CD14-positive monocyte (primary cell): Measurements from ENCODE around the gene NR2F2. TPM values are rescaled to one million over a fixed set of nuclear protein-coding genes. Genes with fewer than 3 reads are reported as not detected.
A peak's percentile ranks its signal among the peaks of the same experiment; 100 is the strongest.

Source experiments
- DNase-seq, 3 donors: peaks; one replicate each; pipeline ENCODE4 v3.0.0-alpha.2; 2011 to 2022
- H2AFZ ChIP-seq: 2 replicates; pipeline ENCODE4 v1.6.0; 2012; ENCODE audit warnings: mild to moderate bottlenecking, low read depth, low read length, inconsistent platforms; ENCODE audit not compliant: insufficient read depth, poor library complexity, severe bottlenecking
- H3K27ac ChIP-seq, 2 donors: 1 replicate in 1 of 2; 2 replicates in 1 of 2; pipeline ENCODE4 v1.5.1; 2012 to 2013; ENCODE audit warnings: low read length in 2 of 2, control low read depth in 1 of 2, inconsistent platforms in 1 of 2, low read depth in 1 of 2, mild to moderate bottlenecking in 1 of 2
- H3K27me3 ChIP-seq, 2 donors: one replicate each; pipeline versions ENCODE4 v1.6.0 to v1.6.1; 2011 to 2013; ENCODE audit warnings: low read length in 2 of 2; ENCODE audit not compliant: control insufficient read depth in 2 of 2, insufficient read depth in 2 of 2
- H3K36me3 ChIP-seq, 2 donors: replicated peaks in 1 of 2; 1 replicate in 1 of 2; 2 replicates in 1 of 2; pipeline versions ENCODE4 v1.5.1 to v1.6.1; 2012 to 2013; ENCODE audit warnings: low read length in 2 of 2, control low read depth in 1 of 2, inconsistent platforms in 1 of 2, mild to moderate bottlenecking in 1 of 2; ENCODE audit not compliant: insufficient read depth in 2 of 2, control insufficient read depth in 1 of 2
- H3K4me1 ChIP-seq, 2 donors: 1 replicate in 1 of 2; 2 replicates in 1 of 2; pipeline versions ENCODE4 v1.5.1 to v1.6.1; 2012 to 2013; ENCODE audit warnings: low read length in 2 of 2, control low read depth in 1 of 2, inconsistent platforms in 1 of 2, mild to moderate bottlenecking in 1 of 2, moderate library complexity in 1 of 2; ENCODE audit not compliant: insufficient read depth in 2 of 2, control insufficient read depth in 1 of 2
- H3K4me2 ChIP-seq: replicated peaks from 2 replicates; pipeline ENCODE3; 2012; ENCODE audit warnings: low read length, moderate library complexity, mild to moderate bottlenecking; ENCODE audit not compliant: poor library complexity, severe bottlenecking; ENCODE audit errors: extremely low read depth
- H3K4me3 ChIP-seq, 3 experiments: fragments of 200-600 bp in 1 of 3; sonication (generic) in 1 of 3; replicated peaks in 1 of 3; 1 replicate in 2 of 3; 2 replicates in 1 of 3; pipeline ENCODE4 v1.5.1; 2011 to 2013; ENCODE audit warnings: low read length in 3 of 3, mild to moderate bottlenecking in 3 of 3, control low read depth in 2 of 3, low read depth in 2 of 3, inconsistent platforms in 1 of 3, moderate library complexity in 1 of 3
- H3K79me2 ChIP-seq: 2 replicates; pipeline ENCODE4 v1.6.0; 2012; ENCODE audit warnings: mild to moderate bottlenecking, control low read depth, inconsistent platforms, low read length, moderate library complexity; ENCODE audit not compliant: insufficient read depth
- H3K9ac ChIP-seq: 2 replicates; pipeline ENCODE4 v1.6.0; 2017; ENCODE audit warnings: low read length, mild to moderate bottlenecking; ENCODE audit not compliant: insufficient read depth, poor library complexity, severe bottlenecking
- H3K9me3 ChIP-seq, 2 donors: replicated peaks in 1 of 2; 1 replicate in 1 of 2; 2 replicates in 1 of 2; pipeline versions ENCODE4 v1.5.1 to v1.6.1; 2012 to 2013; ENCODE audit warnings: low read length in 2 of 2, control low read depth in 1 of 2; ENCODE audit not compliant: control insufficient read depth in 1 of 2, insufficient read depth in 1 of 2
- H4K20me1 ChIP-seq: 2 replicates; pipeline ENCODE4 v1.6.0; 2012; ENCODE audit warnings: mild to moderate bottlenecking, low read length, control low read depth, moderate library complexity; ENCODE audit not compliant: insufficient read depth
- H3K27ac Mint-ChIP-seq, 7 donors: one replicate each; pipeline ENCODE4 v1.8.0; 2020; ENCODE audit warnings: mild to moderate bottlenecking in 7 of 7, mixed read lengths in 7 of 7, moderate library complexity in 6 of 7, inconsistent platforms in 2 of 7
- H3K27me3 Mint-ChIP-seq, 3 donors: one replicate each; pipeline ENCODE4 v1.8.0; 2021 to 2022; ENCODE audit warnings: low read depth in 3 of 3, mild to moderate bottlenecking in 3 of 3, mixed read lengths in 3 of 3, moderate library complexity in 3 of 3, inconsistent platforms in 1 of 3
- H3K36me3 Mint-ChIP-seq, 2 donors: one replicate each; pipeline ENCODE4 v1.8.0; 2020; ENCODE audit warnings: mixed read lengths in 2 of 2, inconsistent platforms in 1 of 2, mild to moderate bottlenecking in 1 of 2
- H3K4me1 Mint-ChIP-seq: one replicate; pipeline ENCODE4 v1.8.0; 2020; ENCODE audit warnings: mild to moderate bottlenecking, mixed read lengths
- H3K4me3 Mint-ChIP-seq, 2 donors: one replicate each; pipeline ENCODE4 v1.8.0; 2020; ENCODE audit warnings: mild to moderate bottlenecking in 2 of 2, mixed read lengths in 2 of 2, moderate library complexity in 1 of 2
- H3K9me3 Mint-ChIP-seq, 7 donors: one replicate each; pipeline ENCODE4 v1.8.0; 2020 to 2022; ENCODE audit warnings: mixed read lengths in 7 of 7, mild to moderate bottlenecking in 6 of 7, moderate library complexity in 6 of 7, inconsistent platforms in 2 of 7
- WGBS: methylation state at CpG from one replicate; pipeline ENCODE4 v1.1.5; 2013; ENCODE audit warnings: missing lambda C conversion rate; ENCODE audit not compliant: insufficient coverage; 5-methylcytosine and 5-hydroxymethylcytosine counted together
- intact Hi-C, 2 donors: fragments of 100-400 bp; cut with micrococcal nuclease; formaldehyde crosslinking; loops; one replicate each; pipeline versions ENCODE4 v1.15.0 to v1.15.1; 2023
- polyA plus RNA-seq, 3 donors: library from polyadenylated mRNA; depleted of rRNA in 1 of 3; unstranded in 2 of 3; stranded (reverse) in 1 of 3; fragments of 300-500 nt in 2 of 3; fragments of >200 nt in 1 of 3; fragmentation: Illumina TruSeq in 2 of 3; gene quantifications; 1 replicate in 2 of 3; 2 replicates in 1 of 3; pipeline ENCODE4 v1.2.3, GENCODE V29; 2012 to 2021
- TF ChIP-seq, protein P1 (sequence below): fragments of 200-600 bp; IDR thresholded peaks from one replicate; pipeline ENCODE4 v1.8.0; 2022; ENCODE audit warnings: antibody characterized with exemption, mild to moderate bottlenecking

The NR2F2 gene
- polyA plus RNA-seq, 3 donors: not detected

DNA sequence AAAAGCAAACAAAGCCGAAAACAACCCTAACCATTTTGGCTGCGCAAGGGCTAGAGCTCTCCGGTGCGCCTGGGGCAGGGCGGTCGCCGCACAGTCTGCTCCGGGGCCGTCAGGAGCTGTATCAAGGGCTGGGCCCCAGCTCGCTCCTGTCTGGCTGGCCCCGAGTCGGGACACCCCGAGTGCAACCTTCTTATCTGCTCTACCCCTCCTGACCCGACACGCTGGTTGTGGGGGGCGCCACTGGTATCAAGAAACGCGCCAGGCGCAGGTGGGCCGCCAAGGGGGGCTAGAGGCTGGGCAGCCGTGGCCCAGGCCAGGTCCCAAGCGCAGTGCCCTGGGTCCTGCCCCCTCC, 36.0 kb downstream of the NR2F2 start:
- H3K27me3 Mint-ChIP-seq: peaks cover 3 to 98% (median 95%) of the 10 kb centered on the region in 3 donors
- intact Hi-C loops: no loop called here
- no peaks in the 10 kb centered on the region for H3K79me2 ChIP-seq
- H3K9ac ChIP-seq: no peak overlapping the region
- H3K27ac Mint-ChIP-seq: peak overlapping the region in 1 of 7 donors; percentile 41
- H3K27me3 ChIP-seq: peaks cover 80 to 99% of the 10 kb centered on the region in 2 donors
- peaks cover 2 to 5% of the 10 kb centered on the region in 2 donors for H3K36me3 Mint-ChIP-seq
- no peak overlapping the region for H3K4me3 ChIP-seq
- TF ChIP-seq, protein P1, sequence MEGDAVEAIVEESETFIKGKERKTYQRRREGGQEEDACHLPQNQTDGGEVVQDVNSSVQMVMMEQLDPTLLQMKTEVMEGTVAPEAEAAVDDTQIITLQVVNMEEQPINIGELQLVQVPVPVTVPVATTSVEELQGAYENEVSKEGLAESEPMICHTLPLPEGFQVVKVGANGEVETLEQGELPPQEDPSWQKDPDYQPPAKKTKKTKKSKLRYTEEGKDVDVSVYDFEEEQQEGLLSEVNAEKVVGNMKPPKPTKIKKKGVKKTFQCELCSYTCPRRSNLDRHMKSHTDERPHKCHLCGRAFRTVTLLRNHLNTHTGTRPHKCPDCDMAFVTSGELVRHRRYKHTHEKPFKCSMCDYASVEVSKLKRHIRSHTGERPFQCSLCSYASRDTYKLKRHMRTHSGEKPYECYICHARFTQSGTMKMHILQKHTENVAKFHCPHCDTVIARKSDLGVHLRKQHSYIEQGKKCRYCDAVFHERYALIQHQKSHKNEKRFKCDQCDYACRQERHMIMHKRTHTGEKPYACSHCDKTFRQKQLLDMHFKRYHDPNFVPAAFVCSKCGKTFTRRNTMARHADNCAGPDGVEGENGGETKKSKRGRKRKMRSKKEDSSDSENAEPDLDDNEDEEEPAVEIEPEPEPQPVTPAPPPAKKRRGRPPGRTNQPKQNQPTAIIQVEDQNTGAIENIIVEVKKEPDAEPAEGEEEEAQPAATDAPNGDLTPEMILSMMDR: no peak
- H3K4me3 Mint-ChIP-seq: peak overlapping the region in 1 of 2 donors; percentile 74
- no peak for DNase-seq
- no peaks in the 10 kb centered on the region for H3K4me1 Mint-ChIP-seq
- H2AFZ ChIP-seq: no peak overlapping the region
- H3K9me3 Mint-ChIP-seq: peaks cover 0 to 54% (median 39%) of the 10 kb centered on the region in 7 donors
- H4K20me1 ChIP-seq: no peaks in the 10 kb centered on the region
- 3% methylated on average over 22 of the region's 22 CpGs for WGBS
- no peak overlapping the region for H3K27ac ChIP-seq
- no peaks in the 10 kb centered on the region for H3K4me1 ChIP-seq
- H3K9me3 ChIP-seq: peaks cover 9 to 68% of the 10 kb centered on the region in 2 donors
- no peaks in the 10 kb centered on the region for H3K36me3 ChIP-seq
- no peak overlapping the region for H3K4me2 ChIP-seq

DNA sequence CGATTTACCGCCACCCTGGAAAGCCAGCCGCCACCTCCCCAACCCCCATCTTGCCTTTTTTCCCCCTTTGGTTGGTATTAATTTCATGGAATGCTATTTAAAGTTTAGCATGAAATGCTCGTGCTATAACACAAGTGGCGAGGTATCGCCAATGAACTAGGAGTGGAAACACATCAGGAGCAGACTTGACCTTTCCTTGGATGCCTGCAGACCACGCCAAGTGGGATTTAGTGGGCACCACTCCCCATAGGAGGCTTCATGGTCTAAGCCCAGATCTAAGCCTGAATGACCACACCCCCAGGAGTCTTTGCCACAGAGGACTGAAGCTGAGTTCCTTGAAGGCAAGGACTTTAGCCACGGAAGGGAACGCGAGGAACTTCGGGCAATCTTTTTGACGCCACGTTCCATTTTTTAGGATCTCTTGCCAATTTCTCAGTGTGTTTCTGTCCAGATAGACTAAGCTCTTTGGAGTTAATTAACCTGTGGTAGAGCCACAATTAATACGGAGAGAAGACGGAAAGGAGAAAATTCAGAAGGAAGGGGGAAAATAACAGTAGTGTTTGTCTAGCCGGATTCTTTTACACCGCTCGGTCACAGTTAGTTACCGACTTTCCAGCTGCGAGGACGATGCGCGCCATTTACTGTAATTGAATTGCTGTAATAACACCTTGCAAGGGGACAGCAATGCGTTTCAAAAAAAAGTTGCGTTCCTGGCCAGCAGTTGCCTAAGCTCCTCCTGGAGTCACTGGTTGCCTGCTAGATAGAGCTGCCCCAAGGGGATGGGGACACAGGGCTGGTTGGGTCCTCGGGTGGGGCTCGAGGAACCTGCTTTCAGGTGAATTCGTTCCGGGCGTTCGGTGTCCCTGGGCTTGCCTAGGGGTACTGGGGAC, 37.1 kb downstream of the NR2F2 start:
- peaks cover 12 to 95% (median 91%) of the 10 kb centered on the region in 3 donors for H3K27me3 Mint-ChIP-seq
- Histone ChIP-seq H2AFZ (no peak overlapping the region), H3K4me2 (no peak overlapping the region), H3K9ac (no peak overlapping the region), H3K4me1 (no peaks in the 10 kb centered on the region), H4K20me1 (no peaks in the 10 kb centered on the region), H3K27ac (no peak overlapping the region), H3K79me2 (no peaks in the 10 kb centered on the region), H3K36me3 (no peaks in the 10 kb centered on the region), H3K4me3 (no peak overlapping the region), H3K27me3 (peaks cover 73 to 94% of the 10 kb centered on the region in 2 donors), H3K9me3 (peaks cover 9 to 58% of the 10 kb centered on the region in 2 donors)
- no peaks in the 10 kb centered on the region for H3K4me1 Mint-ChIP-seq
- WGBS: 7% methylated on average over 25 of the region's 31 CpGs
- intact Hi-C loops: no loop called here
- peak overlapping the region in 1 of 2 donors; percentile 74 for H3K4me3 Mint-ChIP-seq
- no peak overlapping the region for H3K27ac Mint-ChIP-seq
- DNase-seq: no peak
- H3K36me3 Mint-ChIP-seq: peaks cover 0 to 4% of the 10 kb centered on the region in 2 donors
- H3K9me3 Mint-ChIP-seq: peaks cover 0 to 53% (median 39%) of the 10 kb centered on the region in 7 donors
- TF ChIP-seq, protein P1: no peak
